HG03108 (cell line): ENCODE data around the gene KDR.

Experiments
- ATAC-seq: cut with Tn5 transposase; IDR thresholded peaks from one replicate; pipeline ENCODE4 v1.9.1; 2021; ENCODE audit warnings: moderate library complexity; ENCODE audit not compliant: unreplicated experiment

Gene KDR

GRCh38 chr4:55124322-55125076 is 896 bp downstream of the KDR start:
- ATAC-seq = no peak

DNA sequence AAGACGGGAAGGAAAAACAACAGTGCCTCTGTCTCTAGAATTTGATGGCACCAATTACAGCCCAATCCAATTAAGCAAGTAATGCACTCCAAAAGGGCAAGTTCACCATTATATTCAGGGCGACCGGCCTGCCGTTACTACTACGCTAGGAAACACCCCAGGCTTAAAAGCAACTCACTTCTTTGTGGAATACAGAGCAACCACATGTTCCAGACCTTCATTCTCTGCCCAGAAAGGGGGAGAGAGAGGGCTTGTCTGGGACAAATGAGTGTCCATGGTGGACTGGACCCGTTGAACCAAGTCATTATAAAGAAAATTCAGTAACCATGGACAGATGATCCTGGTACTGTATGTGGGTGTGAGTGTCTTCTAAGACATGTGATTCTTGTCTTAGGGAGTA is 1.6 kb downstream of the KDR start:
- ATAC-seq = no peak

DNA sequence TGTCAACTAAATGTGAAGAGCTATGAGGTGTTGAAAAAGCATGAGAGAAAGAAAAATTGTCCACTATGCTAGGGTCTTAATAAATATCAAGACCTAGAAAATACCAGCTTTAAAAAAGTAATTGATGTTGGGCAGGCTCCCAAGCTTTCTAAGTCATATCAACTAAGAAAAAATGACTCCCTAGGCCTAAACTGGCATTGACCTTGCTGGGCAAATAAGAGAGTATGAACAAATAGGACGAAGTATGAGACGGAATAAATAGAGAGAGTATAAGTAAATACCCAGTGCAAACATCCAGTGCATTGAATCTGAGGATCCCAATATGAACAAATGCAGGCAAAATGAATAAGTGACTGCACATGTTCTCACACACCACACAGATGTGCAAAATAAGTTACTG is 3.2 kb downstream of the KDR start:
- no peak for ATAC-seq

- ATAC-seq = no peak
Observed at GRCh38 chr4:55121246-55121645, 4.1 kb downstream of the KDR start.

DNA sequence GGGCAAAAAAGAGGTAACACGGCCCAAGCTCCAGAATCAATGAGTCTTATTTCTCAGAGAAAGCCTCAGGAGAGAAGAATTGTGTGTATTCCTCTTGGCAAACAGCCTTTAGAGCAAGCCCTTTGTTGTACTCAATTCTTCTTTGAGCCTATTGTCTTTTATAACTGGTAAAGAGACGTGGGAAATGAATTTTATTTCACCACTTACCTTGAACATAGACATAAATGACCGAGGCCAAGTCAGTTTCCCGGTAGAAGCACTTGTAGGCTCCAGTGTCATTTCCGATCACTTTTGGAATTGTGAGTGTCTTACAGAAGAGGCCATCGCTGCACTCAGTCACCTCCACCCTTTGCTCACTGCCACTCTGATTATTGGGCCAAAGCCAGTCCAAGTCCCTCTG is 7.0 kb downstream of the KDR start:
- no peak for ATAC-seq

DNA sequence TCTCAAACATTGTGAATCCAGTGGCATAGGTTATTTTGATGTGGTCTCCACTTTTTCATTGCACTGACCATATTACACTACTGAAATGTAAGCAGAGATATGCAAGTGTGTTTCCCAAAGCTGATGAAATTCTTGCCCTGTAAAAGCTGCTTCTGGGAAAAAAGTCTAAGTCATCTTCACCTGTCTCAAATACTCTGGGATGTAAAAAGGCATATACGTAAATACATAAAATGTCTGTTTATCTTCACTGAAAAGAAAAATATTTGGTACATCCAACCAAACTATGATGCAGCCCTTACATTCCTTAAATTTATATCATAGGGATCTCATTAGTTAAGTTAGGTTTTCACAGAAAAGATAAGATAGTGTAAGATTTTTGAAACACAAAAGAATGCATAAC is 7.9 kb downstream of the KDR start:
- no peak for ATAC-seq

DNA sequence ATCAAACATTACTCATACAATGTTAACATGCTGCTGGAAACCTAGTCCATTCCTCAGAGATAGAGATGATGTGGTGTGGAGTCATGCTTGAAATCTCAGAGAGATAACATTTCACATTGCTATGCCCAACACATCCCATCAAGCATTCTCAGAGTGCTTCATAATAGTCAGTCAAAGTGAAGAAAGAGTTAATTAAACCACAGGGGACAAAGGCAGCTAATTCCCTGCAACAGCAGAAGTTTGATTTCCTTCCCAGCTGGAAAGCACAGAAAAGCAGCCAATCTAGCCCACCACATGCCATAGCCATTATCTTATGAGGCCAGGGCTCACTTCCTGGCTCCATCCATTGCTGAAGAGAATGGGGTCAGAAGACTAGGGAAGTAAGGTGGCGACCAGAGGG is 8.9 kb downstream of the KDR start:
- no peak for ATAC-seq

DNA sequence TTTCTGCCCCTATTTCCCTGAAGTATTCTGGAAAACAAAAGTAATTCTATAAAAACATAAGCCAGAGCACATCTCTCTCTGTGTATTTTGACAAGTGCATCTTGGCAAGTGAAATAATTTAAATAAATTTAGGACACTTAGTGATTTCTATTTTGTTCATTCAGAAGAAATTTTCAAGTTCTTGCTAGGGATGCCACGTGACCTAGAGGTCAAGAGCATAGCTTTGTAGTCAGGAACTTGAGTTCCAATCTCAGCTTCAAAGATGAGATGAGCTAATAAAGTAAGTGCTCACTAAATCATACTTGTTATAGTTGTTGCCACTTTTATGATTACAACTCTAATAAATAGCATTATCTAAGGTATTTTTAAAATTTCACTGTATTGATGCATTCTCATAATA is 13.8 kb downstream of the KDR start:
- ATAC-seq = no peak

DNA sequence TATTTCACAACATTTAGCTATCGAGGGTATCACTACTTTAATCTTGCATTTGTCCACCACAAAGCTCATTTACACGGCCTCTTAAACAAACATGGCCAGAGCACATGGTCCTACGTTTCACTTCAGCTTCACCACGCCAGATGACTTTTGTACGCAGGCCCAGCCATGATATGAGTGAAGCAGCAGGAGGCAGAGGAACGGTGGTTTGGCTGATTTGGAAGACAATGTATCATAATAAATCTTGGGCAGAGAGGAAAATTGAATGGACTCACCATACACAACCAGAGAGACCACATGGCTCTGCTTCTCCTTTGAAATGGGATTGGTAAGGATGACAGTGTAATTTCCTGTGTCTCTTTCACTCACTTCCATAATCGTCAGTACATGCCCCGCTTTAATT is 15.3 kb downstream of the KDR start:
- ATAC-seq = no peak

GRCh38 chr4:55107054-55107453 is 18.3 kb downstream of the KDR start:
- ATAC-seq = no peak

DNA sequence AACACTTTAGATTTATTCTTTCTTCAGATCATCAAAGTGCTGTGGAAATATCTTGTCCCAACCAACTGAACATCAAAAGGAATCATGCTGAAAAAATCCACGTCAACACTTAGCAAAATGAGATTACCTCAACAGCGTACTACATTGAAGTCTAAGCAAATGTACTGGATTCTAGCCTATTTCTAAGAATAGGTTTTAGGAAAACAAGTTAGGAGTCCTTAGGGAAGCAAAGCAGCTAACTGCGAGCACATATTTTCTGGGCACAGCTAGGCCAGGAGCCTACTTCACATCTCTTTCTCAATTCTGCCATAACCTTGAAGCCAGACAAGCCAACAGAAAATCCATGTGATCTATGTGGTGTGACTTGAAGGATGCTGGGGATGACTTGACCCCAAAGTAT is 22.2 kb downstream of the KDR start:
- ATAC-seq = no peak

- ATAC-seq = no peak
Observed at GRCh38 chr4:55099816-55100215, 25.6 kb downstream of the KDR start.

DNA sequence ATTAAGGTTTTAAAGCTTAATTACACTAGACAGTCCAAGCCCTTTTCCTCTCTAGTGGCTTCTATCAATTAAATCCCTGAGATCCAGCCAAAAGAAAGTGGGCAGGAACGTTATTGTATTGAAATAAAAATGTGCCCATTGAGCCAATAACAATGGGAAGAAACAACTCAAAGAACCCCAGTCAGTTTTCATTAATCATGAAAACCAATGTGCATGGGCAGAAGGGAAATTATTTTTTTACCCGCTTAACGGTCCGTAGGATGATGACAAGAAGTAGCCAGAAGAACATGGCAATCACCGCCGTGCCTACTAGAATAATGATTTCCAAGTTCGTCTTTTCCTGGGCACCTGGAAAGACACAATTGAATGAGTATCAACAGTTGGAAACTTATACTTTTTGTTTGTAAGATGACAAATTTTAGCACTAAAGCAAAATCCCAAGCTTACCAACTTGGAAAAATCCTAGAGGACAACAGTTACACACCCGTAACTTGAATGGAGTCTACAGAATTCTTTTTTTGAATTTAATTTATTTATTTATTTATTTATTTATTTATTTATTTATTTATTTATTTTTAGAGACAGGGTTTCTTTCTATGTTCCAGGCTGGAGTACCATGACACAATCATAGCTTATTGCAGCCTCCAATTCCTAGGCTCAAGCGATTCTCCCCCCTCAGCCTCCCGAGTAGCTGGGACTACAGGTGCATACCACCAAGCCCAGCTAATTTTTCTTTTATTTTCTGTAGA is 26.8 kb downstream of the KDR start:
- ATAC-seq = no peak

DNA sequence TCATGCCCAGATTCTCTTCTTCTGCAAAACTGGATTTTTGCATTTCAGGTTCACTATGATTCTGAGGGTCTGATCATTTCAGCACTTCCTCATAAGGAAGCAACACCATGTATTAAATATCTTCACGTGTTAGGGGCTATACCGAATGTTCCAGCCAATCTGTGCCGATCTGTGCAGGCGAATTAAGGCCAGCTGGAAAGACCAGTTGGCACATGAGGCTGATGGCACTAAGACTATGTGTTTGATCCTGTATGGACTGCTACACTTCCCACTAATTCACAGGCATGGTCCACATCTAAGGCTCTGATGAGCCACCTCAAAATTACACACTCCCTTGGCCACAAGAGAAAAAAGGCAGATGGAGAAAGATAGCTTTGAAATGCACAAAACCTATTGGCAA is 28.8 kb downstream of the KDR start:
- ATAC-seq = no peak

GRCh38 chr4:55096045-55096444 is 29.4 kb downstream of the KDR start:
- no peak for ATAC-seq

DNA sequence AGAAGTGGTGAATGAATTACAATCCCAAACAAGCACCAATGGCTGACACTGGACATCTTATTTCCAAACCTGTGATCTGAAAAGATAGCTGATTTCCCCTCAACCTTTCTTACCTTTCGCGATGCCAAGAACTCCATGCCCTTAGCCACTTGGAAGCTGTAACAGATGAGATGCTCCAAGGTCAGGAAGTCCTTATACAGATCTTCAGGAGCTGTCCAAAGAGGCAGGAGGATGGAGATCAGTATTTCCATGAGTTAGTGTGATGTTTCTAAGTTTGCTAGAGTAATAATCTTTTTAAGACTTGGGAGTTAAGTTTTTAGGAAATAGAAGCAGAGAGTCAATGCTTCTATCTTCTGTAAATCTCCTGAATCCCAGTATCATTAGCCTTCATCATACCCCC is 32.9 kb downstream of the KDR start:
- no peak for ATAC-seq

GRCh38 chr4:55089916-55090315 is 35.5 kb downstream of the KDR start:
- no peak for ATAC-seq

GRCh38 chr4:55087913-55088260 is 37.5 kb downstream of the KDR start:
- ATAC-seq = no peak

DNA sequence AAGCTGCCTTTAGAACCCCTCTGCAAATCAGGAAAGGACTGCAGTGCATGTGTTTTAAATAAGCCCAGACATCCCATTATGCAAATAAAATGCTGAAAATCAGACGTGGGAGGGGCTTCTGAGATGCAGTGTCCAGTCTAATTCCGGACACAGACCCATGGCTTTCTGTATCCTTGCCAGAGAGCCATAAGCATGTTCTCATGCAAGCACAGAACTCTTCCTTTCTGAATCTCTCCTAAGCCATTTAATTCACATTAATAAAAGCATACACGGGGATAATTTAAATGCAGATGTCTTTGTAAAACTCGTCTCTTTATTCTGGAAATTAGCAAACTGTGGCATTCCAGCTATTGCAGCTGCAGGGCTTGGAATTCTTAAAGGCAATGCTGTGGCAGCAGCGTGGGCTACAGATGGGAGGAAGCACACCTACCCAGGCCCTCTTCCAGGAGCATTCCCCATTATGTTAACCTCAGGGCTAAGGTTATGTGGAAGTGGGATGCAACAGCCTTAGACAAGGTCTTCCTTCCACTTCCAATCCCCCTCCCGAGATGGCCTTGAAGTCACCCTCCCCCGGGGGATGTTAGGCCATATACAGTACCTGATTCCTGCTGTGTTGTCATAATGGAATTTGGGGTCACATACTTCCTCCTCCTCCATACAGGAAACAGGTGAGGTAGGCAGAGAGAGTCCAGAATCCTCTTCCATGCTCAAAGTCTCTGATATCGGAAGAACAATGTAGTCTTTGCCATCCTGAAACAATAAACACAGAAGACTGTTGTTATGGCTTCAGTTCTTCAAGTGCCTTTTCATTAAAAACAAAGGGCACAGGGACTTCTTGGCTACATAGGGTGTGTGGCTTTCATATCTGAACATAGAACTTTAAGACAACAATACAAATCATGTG is 38.1 kb downstream of the KDR start:
- ATAC-seq = no peak

DNA sequence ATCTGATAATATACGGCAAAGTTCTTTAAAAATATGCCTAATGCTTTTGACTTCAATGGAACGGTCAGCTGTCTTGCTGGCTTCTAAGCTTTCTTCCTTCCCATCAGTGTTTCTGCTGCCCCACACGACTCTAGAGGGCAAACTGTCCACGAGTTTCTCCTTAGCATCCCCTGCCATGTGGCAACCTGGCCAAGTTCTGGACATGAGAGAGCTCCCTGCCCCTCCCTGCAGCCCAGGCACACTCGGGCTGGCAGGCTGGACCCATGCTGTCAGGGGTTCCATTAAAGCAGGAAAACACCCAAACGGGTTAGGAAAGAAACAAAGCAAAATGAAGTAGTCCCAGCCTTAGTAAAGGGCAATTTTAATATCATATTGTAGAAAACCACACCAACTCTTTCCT is 38.8 kb downstream of the KDR start:
- no peak for ATAC-seq

GRCh38 chr4:55083735-55084134 is 41.7 kb downstream of the KDR start:
- no peak for ATAC-seq

GRCh38 chr4:55082756-55083155 is 42.6 kb downstream of the KDR start:
- no peak for ATAC-seq
